Measurements from ENCODE around the gene PDGFA. TPM values are rescaled to one million over a fixed set of nuclear protein-coding genes. Genes with fewer than 3 reads are reported as not detected.

Gene PDGFA
- total RNA-seq, 1 donor from 2014 or later: 94.8 TPM

DNA sequence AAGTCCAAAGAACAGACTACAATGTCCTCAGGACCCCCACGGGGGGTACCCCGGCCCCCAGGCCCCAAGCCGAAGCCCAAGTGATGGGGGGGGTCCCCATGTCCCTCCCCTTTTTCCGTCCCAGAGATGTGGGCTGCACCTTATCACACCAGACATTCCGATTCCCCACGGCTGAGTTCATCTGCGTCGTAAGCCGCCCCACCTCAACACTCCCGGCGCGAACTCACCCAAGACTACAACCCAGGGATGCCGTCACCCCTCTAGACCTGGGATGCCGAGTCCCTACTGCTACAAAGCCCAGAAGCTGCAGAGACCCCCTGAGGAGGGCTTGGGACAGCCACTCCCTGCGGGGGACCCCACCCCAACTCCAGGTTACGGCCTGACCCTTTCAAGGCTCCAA is 14.5 kb downstream of the PDGFA start:
- DNase-seq (ENCODE audit: low read depth in 2 of 2): no peak

DNA sequence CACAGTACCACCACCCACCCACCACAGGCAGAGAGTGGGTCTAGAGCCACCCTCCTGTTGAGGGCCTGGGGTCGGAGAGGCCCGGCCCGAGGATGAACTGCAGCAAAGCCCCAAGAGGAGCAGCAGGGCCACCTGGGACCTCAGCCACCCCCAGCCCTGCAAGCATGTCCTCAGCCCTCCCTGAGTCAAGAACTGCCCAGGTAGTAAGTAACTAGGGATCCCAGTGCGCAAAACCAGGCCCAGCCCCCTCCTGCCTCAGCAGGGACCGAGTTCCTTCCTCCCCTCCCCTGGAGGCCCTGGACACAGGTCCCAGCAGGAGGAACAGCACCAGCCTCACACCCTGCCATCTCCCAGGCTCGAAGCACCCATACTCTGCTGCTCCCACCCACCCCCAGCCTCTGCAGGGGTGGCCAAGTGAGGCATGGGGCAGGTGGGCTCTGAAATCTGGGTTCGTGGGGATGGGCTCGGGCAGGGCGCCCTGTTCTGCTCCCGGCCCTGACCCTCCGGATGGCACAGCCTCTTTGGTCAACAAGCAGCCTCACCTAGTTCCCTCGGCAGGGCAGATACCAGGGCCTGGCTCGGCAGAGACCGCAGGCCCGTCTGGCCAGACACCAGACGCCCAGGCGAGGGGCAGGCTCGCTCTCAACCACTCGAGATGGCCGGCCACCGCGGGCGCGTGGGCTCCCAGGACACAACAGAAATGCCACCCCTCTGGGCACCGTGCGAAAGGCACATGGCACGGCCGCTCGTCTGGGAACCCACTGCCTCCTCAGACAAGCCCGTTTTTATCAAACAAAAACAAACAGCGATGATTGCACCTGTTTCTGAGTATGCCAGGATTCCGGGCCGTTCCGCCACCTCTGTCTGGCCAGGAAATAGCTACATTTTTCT is 15.2 kb downstream of the PDGFA start:
- no peak for DNase-seq (ENCODE audit: low read depth in 2 of 2)

DNA sequence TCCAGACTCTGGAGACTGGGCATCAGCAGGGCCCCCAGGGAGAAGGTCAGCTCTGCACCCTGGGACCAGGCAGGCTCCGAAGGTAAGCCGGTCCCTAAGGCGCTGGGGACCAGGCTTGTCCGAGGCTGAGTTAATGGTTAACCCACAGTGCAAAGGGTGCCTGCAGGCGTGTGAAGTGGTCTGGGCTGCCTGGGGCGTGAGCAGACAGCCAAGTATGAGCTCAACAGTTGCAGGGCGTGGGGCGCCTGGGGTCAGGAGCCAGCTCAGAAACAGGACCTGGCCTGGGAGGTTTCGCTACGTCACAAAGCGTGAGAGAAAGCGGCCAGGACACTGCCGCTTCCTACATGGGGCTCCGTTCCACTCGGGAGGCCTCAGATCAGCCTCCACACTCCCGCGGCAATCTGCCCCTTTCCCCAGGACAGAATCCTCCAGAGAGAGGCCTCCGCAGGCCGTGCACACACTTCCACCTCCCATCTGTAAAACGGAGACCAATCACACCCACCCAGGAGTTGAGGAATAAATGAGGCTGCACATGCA is 16.0 kb downstream of the PDGFA start:
- no peak for DNase-seq (ENCODE audit: low read depth in 2 of 2)

DNA sequence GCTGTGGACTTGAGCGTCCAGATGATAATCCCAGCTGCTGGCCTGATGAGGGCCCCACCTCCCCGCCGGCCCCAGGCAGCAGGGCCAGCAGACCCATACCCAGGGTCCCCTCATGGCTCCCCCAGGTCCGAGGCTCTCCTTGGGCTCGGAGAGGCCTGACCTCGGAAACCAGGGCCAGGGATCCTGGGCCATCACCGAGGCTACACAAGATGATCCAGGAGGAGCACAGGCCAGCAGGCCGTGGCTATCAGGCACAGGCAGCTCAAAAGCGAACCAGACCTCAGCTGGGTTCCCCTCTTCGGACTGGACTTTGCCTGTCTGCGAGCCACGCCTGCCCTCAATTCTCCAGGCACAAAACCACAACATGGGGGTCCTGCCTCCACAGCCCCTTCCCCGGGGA is 17.4 kb downstream of the PDGFA start:
- no peak for DNase-seq (ENCODE audit: low read depth in 2 of 2)

DNA sequence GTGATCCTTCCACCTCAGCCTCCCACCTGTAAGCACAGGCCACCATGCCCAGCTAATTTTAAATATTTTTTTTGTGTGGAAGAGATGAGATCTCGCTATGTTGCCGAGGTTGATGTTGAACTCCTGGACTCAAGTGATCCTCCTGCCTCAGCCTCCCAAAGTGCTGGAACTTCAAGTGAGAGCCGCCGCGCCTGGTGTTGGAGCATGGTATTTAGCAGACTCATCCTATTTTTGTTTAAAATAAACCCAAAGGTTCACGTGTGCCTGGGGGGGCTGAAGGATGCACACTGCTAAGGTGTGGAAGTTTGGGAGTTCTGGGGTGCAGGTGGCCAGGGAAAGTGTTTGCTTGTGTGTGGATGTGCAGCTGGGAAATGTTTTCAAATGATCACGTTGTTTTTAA is 18.1 kb downstream of the PDGFA start:
- no peak for DNase-seq (ENCODE audit: low read depth in 2 of 2)

DNA sequence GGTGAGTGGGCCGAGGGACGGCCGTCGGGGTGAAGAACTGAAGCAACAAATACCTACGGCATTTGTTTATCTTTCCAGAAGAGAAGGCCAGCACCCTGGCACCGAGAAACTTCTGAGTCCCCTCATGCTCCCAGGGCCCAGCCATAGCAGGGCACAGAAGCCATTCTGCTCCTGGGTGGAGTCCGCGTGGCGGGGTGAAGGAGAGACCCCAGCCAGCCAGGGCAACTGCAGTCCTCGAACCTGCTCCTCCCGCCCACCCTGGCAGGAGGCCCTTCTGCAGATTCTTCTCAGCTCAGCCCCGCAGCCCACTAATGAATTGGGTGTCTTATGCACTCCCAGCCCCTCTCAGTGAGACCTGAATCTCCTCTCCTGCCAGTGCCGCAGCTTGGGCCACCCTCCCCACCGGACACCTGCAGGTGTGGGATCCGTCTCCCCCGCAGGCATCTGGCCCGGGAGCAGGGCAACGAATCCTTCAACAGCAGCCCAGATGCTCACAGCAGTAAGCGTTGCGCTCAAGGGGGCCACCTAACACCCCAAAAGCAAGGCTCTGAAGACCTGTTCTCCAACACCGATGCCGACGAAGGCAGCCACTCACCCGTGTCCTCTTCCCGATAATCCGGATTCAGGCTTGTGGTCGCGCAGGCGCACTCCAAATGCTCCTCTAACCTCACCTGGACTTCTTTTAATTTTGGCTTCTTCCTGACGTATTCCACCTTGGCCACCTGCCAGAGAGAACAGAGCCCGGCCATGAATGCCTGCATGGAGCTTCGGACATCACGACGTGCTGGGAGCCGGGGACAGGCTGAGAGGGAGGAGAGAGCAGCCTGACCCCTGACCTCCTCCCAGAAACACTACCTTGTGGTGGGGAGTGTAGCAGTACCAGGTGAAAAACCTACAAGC is 18.9 kb downstream of the PDGFA start:
- no peak for DNase-seq (ENCODE audit: low read depth in 2 of 2)

DNA sequence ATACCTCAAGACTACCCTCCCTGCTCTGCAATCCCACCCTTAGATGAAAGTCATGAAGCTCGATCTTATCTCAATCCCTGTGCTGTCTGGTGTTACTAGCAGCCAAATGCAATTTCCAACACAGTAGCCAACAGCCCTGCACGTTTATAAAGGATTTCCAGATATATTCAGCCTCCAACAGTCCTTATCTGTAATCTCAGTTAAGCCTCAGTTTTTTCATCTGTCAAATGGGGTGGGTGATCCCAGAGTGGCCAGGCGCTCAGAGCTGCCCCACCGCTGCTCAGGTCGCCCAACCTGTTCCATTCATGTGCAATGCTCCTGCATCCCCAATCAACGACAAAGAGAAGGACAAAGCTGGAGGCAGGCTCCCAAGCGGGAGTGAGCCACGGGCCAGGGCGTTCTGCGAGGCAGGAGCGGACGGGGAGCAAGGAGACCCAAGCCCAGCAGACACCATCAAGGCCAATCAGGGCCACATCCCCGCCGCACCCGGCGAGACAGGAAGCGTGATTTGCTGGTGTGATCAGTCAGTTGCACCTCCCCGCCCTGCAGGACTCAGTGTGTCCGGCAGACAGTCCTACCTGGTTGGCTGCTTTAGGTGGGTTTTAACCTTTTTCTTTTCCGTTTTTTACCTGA is 19.7 kb downstream of the PDGFA start:
- no peak for DNase-seq (ENCODE audit: low read depth in 2 of 2)

DNA sequence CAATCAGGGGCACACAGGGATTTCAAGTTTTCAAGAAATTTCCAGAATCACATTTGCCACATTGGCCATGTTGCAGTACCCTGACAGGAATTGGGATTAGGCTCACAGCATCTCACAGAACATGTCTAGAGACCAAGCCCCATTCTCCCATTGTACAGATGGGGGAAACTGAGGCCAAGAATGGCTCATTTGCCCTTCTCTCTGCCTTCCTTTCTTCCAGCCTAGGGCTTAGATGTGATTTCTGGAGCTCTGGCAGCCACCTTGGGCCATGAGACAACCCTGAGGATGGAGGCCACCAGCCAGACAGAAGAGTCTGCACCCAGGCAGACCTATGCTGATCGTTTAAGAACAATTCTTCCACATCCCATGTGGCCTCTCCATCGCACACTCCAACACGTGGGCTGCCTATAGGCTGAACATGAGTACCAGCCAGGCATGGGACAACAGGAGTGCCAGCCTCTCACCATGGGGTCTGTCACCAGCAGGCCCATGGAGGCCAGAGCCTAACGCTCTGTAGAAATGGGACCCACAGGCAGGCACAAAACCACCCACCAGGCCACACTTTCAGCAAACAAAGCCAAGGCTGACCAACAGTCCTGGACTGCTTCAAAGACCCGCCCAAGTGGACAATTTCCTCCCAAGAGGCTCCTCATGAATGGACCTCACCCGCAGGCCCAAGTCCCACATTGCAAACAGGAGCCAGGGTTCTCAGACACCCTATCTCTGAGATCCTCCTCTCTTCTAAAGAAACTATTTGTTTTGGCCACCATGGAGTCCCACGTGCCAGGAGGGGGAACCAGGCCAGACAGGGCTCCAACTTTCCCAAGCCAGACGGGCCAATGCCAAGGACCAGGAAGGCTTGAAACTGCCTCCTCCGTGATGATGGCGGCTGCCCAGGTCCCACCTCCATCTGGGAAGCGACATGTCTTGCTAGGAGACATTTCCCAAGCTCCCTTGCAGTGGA is 20.7 kb downstream of the PDGFA start:
- DNase-seq (ENCODE audit: low read depth in 2 of 2): peak in 1 of 2 donors; percentile 19

DNA sequence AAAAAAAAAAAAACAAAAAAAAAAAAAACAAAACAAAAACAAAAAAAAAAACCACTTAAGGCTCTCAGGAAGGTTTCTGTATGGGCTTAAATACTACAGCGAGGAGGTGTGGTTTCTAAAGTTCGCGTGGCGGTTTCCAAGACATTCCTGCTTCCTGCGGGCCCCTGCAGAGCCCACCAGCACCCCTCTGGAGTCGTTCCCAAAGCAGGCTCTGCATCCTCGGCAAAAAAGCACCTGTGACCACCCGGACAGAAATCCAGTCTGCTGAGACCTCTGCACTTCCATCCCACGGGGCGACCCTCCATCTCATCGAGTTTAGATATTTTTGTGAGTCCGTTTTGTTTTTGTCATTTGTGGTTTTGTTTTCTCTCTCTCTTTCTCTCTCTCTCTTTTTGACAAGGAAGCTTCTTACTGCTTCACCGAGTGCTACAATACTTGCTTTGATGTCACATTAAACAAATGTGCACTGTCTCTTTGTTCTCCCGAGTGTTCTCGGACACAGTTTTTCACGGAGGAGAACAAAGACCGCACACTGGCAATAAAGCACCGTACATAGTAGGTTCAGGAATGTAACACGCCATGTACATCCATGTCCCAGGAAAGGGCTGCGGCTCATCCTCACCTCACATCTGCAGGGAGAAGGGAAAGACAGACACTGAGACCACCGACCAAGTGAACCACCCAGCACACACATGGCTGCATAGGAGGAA is 21.5 kb downstream of the PDGFA start:
- DNase-seq (ENCODE audit: low read depth in 2 of 2): no peak

DNA sequence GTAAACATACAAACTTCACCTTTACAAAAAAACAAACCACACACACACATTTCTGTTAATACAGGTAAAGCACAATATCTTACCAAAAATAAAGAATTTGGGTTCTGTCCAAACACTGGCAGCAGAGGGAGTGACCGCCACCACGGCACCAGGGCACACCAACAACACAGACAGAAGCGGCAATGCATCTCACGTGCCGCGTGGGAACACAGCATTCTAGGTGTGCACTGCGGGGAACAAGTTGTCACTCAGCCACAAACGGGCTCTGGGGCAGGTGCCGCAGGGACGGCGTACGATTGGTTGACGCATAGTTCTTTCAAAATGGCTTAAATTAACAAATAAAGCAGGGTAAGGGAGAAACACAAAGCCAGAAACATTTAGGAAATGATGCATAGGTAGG is 22.3 kb downstream of the PDGFA start:
- DNase-seq (ENCODE audit: low read depth in 2 of 2): no peak

DNA sequence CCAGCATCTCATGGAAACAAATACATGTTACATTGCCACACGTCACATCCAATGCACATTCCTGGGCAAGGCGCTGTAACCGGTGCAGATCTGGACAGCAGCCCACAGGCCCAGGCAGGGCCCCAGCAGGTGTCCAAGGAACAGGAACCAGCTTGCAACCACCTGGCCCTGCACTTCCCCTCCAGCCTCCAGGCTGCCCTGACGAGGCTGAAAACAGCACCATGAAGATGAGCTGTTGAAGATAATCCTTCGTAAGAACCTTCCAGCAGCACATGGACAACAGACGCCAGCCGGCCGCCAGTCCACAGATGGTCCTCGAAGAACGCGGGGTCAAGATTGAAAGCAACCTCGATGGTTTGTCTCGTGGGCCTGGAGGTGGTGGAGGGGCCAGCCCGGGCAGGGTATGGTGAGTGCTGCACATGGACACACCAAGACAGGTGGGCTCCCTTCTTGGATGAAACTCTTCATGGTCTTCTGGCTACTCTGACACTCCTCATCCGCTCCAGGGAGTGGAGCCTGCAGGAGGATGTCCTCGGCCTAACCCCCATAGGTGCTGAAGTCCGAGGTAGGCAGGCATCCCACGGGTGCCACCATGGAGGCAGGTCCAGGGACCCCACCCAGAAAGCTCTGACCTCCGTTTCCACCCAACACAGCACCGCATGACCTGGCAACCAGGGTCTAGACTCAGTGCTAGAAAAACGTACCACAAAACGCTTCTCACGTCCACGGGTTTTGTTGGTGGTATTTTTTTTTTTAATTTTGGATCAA is 22.9 kb downstream of the PDGFA start:
- DNase-seq (ENCODE audit: low read depth in 2 of 2): peak in 1 of 2 donors; percentile 76

DNA sequence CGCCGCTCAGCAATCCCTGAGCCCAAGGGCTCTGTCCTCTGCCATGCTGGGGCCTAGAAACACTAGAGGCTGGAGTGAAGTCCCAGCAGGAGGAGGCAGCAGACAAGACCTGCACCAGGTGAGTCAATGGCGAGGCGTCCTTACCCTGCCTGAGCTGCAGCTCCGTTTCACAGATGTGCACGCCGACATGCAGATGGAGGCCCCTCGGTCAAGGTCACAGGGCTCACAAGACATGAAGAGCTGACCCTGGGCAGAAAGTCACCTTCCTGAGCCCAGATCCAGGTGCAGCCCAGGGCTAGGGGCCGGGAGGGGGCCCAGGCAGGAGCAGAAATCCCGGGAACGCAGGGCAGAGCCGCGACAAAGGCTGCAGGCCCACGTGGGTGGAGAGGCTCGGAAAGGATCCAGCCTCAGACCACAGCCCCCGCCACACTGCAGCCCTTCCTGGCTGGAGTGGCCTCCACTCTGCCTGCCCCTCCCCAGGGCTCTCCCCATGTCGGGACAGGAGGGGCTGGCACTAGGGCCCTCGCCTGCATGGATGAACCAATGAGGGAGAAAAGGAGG is 23.8 kb downstream of the PDGFA start:
- no peak for DNase-seq (ENCODE audit: low read depth in 2 of 2)

DNA sequence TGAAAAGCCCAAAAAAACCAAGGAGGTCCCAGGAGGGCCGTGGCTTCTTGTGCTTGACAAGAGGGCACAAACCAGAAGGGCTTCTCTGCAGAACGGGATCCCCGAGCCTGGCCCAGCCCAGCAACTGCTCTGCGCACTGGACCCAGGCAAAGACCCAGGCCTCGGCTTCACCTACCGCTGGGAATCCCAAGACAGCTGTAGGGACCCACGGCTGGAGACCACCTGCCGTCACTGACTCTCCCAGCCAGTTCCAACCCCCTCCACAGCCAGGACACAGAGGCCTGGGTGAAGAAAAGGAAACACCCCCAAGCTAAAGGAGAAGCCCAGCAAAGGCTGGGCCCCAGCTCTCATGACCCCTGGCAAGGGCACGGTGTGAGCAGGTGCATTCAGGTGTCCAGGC is 24.3 kb downstream of the PDGFA start:
- no peak for DNase-seq (ENCODE audit: low read depth in 2 of 2)

DNA sequence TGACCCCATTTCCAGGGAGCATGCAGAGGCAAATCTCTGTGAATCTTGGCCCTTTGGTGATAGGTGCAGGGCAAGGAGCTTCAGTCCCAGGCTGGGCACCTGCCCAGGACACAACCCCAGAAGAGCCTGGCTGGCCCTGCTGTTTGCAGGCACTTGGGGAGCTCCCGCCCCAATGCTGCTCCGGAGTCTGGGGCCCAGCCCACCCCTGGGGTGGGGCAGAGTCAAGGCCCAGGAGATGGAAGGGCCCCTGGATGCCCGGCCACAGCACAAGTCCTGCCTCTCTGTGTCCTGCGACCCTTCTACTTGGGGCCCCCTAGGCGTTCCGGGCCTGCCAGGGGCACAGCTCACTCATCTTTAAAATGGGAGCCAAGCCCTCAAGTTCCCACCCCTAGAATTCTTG is 24.7 kb downstream of the PDGFA start:
- no peak for DNase-seq (ENCODE audit: low read depth in 2 of 2)

DNA sequence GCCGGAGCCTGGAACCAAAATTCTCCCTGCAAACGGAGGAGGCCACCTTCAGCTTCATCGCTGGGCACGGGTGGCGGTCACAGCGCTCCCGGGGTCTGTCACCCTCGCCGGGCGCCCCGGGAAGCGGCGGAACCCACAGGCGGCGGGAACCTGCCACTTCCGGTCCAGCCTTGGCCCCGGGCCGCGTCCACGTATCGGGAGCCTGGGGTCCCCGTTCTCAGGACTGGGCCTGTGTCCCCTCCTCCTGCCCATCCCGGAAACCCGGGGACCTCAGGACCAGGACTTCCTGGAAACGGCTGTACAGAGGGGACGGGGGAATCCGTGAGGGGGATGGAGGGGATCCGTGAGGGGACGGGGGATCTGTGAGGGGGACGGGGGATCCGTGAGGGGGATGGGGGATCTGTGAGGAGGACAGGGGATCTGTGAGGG is 25.4 kb downstream of the PDGFA start:
- no peak for DNase-seq (ENCODE audit: low read depth in 2 of 2)

DNA sequence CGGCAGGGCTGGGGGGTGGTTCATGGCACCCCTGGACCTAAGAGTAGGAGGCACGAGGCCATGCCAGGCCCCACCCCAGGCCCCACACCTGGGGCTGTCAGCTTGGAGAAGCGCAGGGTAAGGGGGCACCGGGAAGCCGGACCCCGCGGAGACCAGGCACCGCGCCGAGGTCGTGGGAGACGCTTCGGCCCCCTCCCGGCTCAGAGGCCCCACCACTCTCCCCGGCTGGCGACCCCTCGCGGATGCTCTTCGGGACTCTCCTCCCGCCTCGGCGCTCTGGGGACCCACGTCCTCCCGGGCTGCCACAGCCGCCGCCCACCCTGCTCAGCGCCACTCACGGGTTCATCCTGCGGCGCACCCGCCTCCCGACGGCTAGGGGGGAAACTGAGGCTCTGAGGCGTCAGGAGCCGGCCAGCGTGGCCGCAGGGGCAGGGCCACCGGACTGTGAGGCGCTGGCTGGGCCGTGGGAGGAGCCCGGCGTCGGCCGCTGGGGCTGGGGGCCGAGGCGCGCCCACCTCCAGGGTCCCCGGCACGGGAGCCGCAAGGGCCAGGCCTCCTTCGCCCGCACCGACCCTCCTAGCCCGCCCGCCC is 25.9 kb downstream of the PDGFA start:
- no peak for DNase-seq (ENCODE audit: low read depth in 2 of 2)

DNA sequence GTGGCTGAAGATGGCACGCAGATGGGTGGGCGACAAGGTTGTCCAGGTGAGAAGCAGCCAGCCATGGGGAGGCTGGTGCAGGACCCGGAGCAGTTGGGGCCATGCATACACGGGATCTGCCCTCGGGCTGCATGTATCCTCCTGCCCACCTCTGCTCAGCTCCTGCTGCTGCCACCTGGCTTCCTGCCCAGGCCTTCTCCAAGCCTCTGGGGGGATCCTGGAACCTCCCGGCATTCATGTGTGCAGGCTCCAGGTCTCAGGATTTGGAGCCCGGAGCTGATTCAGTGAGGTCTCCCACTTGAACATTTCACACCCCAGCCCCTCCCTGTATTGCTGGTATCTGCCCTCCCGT is 27.0 kb downstream of the PDGFA start:
- no peak for DNase-seq (ENCODE audit: low read depth in 2 of 2)

DNA sequence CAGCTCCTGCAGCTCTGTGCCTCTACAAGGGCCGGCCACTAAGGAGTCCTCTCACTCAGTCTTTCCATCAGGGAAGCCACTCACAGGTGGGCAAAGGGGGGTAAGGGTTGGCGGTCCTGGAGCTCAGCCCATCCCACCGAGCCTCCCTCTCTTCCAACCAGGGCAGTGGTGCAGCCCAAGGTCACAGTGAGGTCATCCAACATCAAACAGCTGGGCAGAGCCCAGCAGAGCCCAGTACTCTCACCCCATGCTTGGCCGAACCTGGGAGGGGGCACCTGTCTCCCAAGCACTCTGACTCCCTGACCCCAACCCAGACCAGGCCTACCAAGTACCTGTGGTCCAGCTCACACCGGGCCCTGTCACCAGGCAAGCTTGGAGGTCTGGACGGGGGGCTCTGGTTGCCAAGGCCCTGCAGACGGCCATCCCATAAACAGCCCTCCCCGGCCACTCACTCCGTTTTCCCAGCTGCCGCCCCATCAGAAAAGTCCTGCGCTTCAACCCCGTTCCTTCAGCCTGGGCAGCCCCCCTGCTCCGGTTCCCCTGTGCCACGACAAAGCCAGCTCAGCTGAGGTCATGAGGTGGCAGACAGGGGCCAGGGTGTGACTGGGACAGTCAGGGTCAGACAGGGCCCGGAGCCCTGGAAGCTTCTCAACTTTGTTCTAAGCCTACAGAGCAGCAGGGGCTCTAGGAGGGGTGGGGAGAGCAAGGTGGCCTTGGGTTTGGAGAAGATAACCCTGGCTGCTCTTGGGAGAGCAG is 27.5 kb downstream of the PDGFA start:
- no peak for DNase-seq (ENCODE audit: low read depth in 2 of 2)

All from lung microvascular endothelial cell (primary cell).